Cardiac muscle cell (in vitro differentiated cells and primary cell): ENCODE data around the gene SLC35E2B. TPM values are rescaled to one million over a fixed set of nuclear protein-coding genes. Genes with fewer than 3 reads are reported as not detected.

Experiments used
- DNase-seq, 2 donors: peaks; one replicate each; pipeline versions ENCODE4 v3.0.0 to v3.0.0-alpha.2; 2010 to 2017; ENCODE audit warnings: low read depth in 1 of 2, low spot score in 1 of 2
- H3K27ac ChIP-seq: fragments of 200-600 bp; sonication (generic); 2 replicates; pipeline ENCODE4 v1.5.1; 2016
- H3K27me3 ChIP-seq: fragments of 200-600 bp; sonication (generic); 2 replicates; pipeline ENCODE4 v1.6.0; 2016; ENCODE audit warnings: control low read depth
- H3K36me3 ChIP-seq: fragments of 200-600 bp; sonication (generic); 2 replicates; pipeline ENCODE4 v1.5.1; 2016; ENCODE audit warnings: control low read depth
- H3K4me1 ChIP-seq: fragments of 200-600 bp; sonication (generic); 2 replicates; pipeline ENCODE4 v1.8.1; 2017; ENCODE audit warnings: low read depth, mild to moderate bottlenecking, mixed run types
- H3K4me3 ChIP-seq: fragments of 200-600 bp; sonication (generic); 2 replicates; pipeline ENCODE4 v1.5.1; 2016; ENCODE audit warnings: mild to moderate bottlenecking
- H3K9me3 ChIP-seq: fragments of 200-600 bp; sonication (generic); 2 replicates; pipeline ENCODE4 v1.5.1; 2017; ENCODE audit warnings: low read depth, mild to moderate bottlenecking, control low read depth
- CTCF ChIP-seq: IDR thresholded peaks from 2 replicates; pipeline ENCODE4 v1.5.1; 2012; ENCODE audit warnings: low read depth, mild to moderate bottlenecking, low read length
- polyA plus RNA-seq: library from polyadenylated mRNA; unstranded; fragments of >200 nt; fragmentation: Nextera tagmentation; extraction: Ambion mirVana; gene quantifications from 2 replicates; pipeline ENCODE4 v1.2.1, GENCODE V29; 2016
- total RNA-seq: library from RNA; depleted of rRNA; stranded (reverse); fragments of >200 nt; gene quantifications from 2 replicates; pipeline ENCODE4 v1.2.3, GENCODE V29; 2016

SLC35E2B gene
- total and polyA plus RNA-seq, 2 experiments from 2014 or later: 30.7 to 74.6 TPM

DNA sequence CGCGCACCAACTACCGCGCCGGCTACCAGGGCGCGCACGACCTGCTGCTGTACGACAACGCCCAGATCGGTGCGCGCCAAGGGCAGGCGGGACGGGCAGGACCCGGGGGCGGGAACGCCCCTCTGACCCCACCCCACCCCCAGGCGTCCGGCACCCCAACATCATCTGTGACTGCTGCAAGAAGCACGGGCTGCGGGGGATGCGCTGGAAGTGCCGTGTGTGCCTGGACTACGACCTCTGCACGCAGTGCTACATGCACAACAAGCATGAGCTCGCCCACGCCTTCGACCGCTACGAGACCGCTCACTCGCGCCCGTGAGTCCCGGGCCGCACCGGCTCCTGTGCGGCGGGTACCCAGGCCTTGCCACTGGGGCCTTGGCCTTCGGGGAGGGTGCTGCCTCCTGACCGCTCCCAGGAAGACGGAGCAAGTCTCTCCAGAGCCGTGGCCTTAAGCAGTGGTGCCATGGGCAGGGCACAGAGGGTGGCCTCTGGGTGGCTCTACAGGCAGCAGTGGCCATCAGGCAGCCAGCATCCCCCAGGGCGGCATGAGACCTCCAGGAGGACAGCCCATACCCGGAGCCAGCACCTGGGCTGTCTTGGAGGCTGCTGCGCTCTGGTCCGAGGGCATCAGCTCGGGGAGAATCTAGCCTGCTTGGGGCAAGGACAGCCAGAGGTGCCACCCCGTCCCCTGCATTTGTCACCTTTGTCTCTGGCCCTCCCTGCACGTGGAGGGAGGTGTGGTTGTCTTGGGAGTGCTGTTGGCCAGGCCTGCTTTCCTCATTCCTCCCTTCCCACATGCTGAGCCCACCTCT is 68.8 kb downstream of the SLC35E2B start:
- peaks cover 8% of the 10 kb centered on the region for H3K36me3 ChIP-seq
- peak overlapping the region; percentile 48 for H3K27ac ChIP-seq
- no peaks in the 10 kb centered on the region for H3K9me3 ChIP-seq
- H3K4me1 ChIP-seq: peaks cover 15% of the 10 kb centered on the region
- no peak for TF ChIP-seq CTCF
- no peak overlapping the region for H3K4me3 ChIP-seq
- DNase-seq: no peak
- peaks cover under 1% of the 10 kb centered on the region for H3K27me3 ChIP-seq

GRCh38 chr1:1623181-1623630 is 69.4 kb downstream of the SLC35E2B start:
- no peaks in the 10 kb centered on the region for H3K9me3 ChIP-seq
- H3K36me3 ChIP-seq: peaks cover 4% of the 10 kb centered on the region
- H3K27ac ChIP-seq: no peak overlapping the region
- no peak overlapping the region for H3K4me3 ChIP-seq
- H3K4me1 ChIP-seq: peaks cover 15% of the 10 kb centered on the region
- no peak for TF ChIP-seq CTCF
- H3K27me3 ChIP-seq: no peaks in the 10 kb centered on the region
- no peak for DNase-seq

DNA sequence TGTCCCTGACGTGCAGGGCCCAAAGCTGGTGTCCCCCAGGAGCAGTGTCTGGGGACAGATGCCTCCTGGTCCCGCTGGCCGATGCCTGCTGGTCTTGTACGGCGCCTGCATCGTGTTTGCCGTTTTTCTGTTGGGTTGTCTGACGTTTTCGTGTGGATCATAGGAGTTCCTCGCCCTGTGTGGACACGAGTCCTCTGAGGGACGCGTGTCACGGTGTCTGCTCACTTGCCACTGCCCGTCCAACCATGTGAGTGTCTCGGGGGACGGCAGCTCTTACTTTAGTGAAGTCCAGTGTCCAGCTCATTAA is 69.9 kb downstream of the SLC35E2B start:
- no peak overlapping the region for H3K27ac ChIP-seq
- H3K4me1 ChIP-seq: peaks cover 15% of the 10 kb centered on the region
- H3K9me3 ChIP-seq: no peaks in the 10 kb centered on the region
- H3K36me3 ChIP-seq: peaks cover 5% of the 10 kb centered on the region
- no peak for TF ChIP-seq CTCF
- H3K4me3 ChIP-seq: no peak overlapping the region
- no peaks in the 10 kb centered on the region for H3K27me3 ChIP-seq
- DNase-seq: no peak

GRCh38 chr1:1622010-1622787 is 70.4 kb downstream of the SLC35E2B start:
- Histone ChIP-seq H3K9me3 (no peaks in the 10 kb centered on the region), H3K27me3 (no peaks in the 10 kb centered on the region), H3K4me3 (no peak overlapping the region), H3K27ac (no peak overlapping the region), H3K4me1 (peaks cover 15% of the 10 kb centered on the region), H3K36me3 (peaks cover 6% of the 10 kb centered on the region)
- no peak for TF ChIP-seq CTCF
- no peak for DNase-seq

GRCh38 chr1:1621173-1622009 is 71.2 kb downstream of the SLC35E2B start:
- no peak overlapping the region for H3K4me3 ChIP-seq
- no peak overlapping the region for H3K27ac ChIP-seq
- no peak for DNase-seq

More at GRCh38 chr1:1621173-1622009, 71.2 kb downstream of the SLC35E2B start:
- no peak for TF ChIP-seq CTCF
- no peaks in the 10 kb centered on the region for H3K27me3 ChIP-seq
- peaks cover 6% of the 10 kb centered on the region for H3K36me3 ChIP-seq
- H3K9me3 ChIP-seq: no peaks in the 10 kb centered on the region
- peaks cover 15% of the 10 kb centered on the region for H3K4me1 ChIP-seq
